Stimulated activated CD4-positive, alpha-beta T cell treated with anti-CD3 and anti-CD28 coated beads, Interleukin-1b, Interleukin-23, amount 100 ng/mL, for 1 hour (primary cell): ENCODE data around the gene METTL1.
A peak's percentile ranks its signal among the peaks of the same experiment; 100 is the strongest.
"Not testable (repeated sequence)": the region's sequence is repeated elsewhere in the genome, so short reads cannot be mapped to it uniquely, and the experiment has no call there.

Experiments
- DNase-seq, 2 donors: peaks; one replicate each; pipeline ENCODE4 v3.0.0-alpha.2; 2020; ENCODE audit warnings: low read depth in 2 of 2

METTL1 gene

DNA sequence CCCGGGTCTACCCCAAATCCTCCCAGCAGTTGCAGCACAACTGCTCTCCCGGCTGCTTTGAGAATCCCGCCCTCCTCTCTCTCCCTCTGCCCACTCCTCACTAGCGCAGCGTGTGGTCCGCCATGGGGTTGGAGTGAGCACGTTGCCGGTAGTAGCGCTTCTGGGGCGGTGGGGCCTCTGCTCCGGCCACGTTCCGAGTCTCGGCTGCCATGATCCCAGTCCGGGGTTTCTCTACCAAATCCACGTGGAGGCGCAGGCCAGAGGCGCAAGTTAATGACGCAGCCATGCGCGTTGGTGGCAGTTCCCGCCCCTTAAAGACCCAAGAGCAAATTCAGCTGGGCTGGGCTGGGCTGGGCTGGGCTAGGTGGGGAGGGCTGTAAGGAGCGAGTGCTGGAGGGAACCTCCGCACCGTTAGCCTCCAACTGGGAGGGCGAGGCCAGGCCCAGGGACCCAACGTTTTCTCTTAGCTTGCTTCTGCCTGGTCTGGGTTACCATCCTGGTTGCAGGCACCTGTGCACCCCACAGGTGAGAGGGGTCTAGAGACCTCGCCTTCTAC lies at the start of gene METTL1:
Gene METTL1, minus strand, starts transcription at position 233 of the 556 bp plus-strand sequence. Its CDS starts 22 bp downstream, at position 211.
- peak; percentile 60 to 84 for DNase-seq

DNA sequence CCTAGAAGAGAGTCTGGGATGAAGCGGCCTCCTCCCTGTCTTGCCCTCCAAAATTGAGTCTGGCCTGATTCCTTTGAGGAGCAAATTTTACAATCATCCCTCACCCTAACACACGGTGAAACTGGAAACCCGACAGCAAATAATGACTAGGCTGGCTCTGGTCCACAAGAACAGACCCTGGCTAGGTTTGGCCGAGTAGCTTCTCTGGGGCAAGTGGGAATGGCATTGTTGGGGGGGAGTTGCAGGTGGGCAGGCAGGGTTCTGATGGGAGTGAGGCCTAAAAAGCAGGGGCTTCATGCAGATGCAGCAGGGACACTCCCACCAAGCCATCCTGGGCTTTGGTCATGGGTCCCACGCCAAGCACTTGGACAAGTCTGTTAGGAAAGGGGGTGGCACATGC lies 49.1 kb upstream of the METTL1 start:
- DNase-seq = not testable (repeated sequence)

DNA sequence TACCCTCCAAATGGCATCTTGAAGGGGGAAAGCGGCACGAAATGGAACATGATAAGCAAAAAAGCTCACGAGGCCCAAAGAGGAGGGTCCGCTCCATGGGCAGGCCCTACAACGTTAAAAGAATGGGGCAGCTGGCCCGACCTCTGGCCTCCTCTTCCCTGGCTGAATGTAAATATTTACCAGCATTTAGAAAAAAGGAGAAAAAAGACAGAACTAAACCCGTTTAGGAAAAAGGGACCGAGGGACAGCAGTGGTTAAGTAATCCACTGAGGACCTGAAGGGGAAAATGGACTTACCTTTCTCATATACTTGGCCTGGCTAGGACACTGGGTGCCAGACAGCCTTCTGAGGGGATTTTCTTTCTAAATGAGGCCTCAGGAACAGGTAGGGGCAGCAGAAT lies 48.2 kb upstream of the METTL1 start:
- not testable (repeated sequence) for DNase-seq

DNA sequence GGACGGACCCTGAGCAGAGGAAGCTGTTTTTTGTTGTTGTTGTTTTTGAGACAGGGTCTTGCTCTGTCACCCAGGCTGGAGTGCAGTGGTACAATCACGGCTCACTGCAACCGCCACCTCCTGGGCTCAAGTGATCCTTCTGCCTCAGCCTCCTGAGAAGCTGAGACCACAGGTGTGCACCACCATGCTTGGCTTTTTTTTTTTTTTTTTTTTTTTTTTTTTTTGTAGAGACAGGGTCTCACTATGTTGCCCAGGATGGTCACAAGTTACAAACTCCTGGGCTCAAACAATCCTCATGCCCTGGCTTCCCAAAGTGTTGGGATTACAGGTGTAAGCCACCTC lies 46.1 kb upstream of the METTL1 start:
- DNase-seq = not testable (repeated sequence)

DNA sequence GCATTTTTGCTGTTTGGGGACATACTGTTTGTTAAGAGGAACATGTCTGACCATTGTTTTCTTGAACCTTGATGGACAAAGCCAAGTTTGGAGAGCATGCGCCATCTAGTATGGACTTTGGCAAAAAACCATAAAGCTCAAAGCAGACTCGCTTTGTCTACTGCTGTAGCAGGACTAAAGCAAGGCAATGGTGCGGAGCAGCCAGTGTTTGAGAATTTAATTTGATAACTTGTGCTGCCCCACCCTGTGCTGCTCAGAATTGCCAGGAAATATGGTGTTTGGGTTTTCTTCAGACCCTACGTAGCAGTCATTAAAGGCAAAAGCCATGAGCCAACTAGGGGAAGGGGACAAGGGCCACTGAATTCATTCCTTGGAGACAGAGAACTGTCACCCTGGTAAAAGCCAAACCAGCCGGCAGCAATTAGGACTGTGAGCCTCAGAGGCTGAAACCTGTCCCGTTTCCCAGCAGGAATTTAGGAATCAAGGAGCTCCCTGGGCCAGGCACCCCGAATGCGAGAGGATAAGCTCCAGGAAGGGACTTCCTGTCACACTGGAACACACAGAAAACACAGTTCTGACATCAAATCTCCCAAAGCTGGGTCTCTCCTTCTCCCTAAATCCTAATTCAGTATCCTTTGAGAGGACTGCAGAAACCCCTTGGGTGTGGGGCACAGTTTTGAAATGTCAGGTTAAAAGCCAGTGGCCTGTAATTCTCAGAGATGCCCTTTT lies 45.5 kb upstream of the METTL1 start:
- no peak for DNase-seq

DNA sequence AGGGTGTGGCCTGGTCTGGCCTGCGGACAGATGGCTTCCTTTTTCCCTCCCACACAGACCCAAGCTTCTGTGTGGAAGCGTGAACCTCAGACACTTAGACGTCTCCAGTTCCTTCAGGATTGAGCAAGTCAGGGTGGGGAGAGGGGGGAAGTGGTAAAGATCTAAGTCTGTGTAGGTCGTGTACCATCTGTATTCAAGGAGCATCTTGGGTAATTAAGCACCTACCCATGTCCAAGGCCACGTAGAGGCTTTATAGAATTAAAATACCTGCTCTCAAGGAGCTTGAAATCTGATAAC lies 44.9 kb upstream of the METTL1 start:
- no peak for DNase-seq

DNA sequence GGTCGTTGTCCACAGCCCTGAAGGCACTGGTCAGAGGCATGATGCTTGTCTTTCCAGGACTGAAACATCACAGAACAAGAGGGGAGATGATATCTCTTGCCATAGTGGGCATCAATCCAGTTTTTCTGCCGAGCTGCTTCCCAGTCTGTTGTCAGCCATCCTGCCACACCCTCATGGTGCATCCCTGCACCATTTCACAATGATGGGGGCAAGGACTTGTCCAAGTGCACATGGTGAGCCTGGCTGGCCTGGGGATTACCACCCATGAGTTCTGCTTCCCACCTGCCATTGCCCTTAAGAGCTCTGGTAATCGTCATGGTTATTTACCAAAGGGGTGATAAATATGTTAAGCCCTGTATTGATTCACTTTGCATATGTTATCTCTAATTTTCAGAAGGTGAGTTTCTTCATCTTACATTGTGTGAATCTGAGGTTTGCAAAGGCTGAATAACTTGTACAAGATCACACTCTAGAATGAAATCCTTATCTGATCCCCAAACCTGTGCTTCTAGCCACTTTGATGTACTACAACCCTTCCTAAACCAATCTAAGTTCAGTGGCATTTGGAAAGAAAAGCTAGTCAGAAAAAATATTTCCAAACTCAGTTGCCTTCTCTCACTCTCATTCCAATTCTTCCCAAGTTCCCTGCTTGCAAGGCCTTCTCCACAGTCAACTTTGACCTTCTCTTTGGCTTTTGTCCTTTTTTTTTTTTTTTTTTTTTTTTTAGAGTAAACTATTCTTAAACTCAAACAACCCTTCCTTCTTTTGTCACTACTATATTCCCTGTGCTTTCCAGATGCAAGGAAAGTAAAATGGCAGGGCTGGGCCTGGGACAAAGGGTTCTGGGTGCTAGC lies 44.3 kb upstream of the METTL1 start:
- DNase-seq = no peak

DNA sequence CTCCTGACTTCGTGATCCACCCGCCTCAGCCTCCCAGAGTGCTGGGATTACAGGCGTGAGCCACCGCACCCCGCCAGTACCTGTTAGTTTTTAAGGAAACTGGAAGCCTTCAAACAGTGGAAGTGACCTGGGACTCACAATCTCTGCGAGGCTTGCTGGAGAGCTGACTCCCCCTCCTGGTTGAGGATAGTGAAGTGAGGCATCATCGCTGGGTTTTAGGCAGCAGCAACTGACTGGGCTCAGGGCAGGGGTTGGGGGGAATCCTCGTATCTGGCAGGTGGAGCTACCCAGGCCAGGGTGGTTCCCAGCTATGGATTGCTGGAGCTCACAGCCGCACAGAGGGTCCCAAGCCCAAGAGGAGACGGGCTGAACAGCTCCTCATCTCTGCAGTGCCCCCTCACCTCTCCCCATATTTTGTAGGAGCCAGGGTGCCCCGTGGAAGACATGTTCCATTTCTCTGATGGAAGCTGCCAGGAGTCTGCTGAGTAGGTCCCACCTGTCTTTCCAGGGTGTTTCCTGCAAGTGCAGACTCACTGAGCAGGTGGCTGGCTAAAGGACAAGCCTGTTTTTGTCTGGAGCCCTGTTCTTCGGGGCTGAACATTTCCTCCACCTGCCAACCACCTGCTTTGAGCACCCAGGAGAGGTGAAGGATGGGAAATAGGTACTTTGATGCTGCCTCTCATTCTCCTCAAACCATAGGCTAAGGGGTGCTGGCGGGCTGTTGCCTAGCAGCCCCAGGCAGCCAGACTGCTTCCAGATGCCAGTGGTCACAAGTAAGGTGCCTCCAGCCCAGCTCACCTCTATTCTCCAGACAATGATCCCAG lies 43.5 kb upstream of the METTL1 start:
- no peak for DNase-seq

DNA sequence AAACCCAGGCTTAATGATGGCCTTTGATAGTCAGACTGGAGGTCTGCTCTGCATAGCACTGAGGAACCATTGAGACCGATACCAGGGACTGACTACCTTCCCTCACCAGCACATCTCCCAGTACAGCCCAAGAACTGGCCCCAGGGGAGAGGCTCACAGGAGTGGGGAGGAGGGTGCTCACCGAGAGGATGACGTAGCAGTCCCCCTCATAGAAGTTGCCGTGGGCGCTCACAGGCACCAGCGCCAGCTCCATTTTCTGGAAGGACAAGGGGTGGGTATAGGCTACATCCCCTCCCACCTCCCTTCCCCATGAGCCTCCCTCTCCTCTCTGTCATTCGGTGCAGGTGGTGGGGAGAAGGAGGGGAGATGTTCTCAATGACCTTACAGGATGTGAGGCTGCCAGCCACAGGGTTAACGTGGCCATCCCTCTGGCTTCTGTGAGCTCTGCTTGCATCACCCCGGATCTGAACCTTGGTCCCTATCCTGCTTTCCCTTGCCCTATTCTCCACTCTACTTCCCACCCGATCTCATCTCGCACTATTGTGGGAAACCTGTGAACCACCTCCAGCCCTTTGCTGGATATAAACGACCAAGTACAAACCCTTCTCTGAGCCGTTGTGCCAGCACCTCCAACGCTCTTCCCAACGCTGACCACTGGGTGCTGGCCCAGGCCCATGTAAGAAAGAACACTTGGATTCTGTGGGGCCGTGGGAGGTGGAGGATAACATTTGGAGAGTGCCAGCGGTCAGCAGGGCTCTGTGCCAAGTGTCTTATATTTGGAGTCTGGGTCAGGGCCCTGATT lies 42.3 kb upstream of the METTL1 start:
- DNase-seq = no peak

DNA sequence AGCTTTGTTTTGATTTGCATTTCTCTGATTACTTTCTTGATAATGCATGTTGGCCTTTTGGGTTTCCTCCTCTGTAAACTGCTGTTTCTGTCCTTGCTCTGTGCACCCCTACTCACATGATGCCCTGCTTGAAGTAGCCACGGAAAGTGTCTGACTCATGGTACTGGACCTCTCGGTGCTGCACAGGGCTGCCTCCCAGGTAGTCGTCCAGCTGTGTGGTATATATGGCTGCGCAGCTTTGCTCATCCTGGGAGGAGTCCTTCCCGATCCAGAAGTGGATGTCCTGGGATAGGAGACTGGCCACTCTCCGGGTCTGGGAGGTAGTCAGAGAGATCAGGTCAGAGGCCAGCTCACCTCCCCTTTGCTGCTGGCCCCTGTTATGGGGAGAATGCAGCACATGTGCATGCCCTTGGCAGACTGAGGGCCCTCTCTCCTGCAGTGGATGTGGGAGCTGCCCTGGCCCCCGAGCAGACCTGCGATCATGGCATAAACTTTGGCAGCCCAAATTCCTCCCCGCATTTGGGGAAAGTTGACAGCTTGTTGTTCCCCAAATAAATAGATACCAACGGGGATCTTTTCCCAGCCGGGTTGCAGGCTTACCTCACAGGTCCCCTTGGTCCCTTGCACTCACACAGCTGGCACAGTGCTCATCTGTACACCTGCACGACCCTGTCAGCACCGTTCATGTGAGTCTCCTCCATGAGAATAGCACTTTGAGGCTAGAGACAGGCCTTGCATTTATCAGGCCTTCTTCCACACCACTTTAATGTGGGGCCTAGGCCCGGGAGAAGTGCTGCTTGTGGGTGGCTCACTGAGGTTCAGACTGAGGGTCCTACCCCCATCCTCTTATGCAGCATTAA lies 41.4 kb upstream of the METTL1 start:
- no peak for DNase-seq

DNA sequence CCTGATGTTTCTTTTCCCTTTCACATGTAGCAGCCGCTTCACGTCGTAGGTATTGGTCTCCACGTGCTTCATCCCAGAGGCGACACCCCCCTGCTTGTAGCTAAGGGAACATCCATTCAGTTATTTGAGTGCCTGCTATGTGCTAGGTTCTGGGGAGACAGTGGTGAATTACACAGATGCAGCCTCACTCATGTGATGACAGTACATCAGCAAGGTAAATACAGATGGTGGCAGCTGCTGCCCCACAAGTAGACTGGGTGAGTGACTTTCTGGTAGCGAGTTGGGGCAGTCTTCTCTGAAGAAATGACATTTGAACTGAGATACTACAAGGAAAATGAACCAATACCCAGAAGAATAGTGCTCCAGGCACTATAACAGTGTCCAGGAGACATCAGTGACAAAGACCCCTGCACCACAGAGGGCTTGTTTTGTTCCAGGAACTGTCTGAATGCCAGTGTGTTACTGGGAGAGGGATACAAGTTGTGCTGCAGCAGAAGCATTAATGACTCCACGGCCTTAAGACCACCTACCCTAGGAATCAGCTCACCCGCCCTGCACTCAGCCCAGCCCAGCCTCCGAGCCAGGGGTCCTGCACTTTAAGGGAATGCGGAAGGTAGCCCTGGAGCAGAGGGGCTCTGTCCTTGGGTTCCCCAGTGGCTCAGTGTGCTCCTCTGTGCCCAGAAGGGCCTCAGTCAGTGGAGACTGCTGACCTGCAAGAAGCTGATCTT lies 39.3 kb upstream of the METTL1 start:
- DNase-seq = no peak

DNA sequence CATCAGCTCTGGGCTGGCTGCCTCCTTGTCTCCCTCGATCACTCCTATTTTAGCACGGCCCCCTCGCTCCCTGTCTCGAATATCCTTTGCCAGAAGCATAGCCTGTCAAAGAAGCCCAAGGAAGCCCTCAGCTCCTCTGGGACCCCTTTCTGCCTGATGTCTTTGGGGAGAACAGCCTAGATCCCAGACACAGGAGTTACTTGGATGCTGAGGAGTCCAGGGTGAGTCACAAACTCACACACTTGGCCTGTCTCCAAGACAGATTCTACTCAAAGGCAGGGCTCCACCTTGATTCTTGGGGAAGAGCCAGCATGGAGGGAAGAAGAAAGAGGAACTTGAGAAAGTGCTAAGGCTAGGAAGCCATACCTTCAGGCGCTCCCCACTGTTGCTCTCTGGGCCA lies 38.5 kb upstream of the METTL1 start:
- no peak for DNase-seq

DNA sequence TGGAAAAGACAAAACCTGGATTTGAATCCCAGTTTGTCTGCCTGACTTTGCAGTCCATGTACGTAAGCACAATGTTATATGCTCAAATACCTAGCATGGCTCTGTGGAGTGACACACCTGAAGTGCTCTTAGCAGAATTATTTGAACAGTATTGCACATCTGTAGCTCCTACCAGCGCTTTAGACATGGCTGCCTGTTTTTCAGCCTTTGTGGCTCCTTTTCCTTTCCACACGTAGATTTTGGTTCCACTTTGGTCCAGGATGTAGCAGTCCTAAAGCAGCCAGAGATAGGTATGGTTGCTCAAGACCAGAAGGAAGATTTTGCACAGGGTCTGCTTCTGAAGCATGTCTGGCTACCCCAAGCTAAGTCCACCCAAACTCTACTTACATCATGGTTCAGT lies 37.5 kb upstream of the METTL1 start:
- DNase-seq = no peak

DNA sequence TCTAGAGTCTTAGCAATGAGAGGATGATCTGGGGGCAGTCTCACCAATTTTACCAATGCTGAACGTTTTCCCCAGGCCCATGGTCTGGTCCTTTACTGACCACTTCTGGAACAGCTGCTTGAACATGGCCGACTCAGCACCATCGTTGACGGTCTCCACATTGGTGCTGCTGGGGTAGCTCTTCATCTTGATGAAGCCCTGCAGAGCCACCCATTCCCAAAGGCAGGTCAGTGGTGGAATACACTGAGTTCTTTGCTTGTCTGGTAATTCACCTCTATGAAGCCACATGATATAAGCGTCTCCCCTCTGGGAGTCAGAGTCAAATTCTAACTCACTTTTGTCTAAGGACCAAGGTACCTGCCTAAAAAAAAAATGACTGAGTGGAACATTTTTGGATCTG lies 36.4 kb upstream of the METTL1 start:
- DNase-seq = no peak

DNA sequence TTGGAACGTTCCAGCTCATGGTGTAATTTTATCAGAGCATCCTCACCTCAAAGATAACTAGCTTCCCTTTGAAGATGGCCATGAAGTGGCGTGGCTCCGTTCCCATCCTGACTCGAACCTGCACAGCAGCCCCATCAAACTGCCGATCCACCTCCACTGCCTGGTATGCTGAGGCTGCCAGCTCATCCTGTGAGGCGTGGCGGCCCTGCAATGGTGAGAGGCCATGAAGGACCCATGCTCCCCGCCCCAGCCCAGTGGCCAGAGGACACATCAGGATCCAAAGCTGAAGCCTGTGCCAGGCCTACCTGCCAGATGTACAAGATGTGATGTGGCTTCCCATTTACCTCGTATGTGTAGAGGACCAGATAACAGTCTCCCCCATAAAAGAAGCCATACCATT lies 35.4 kb upstream of the METTL1 start:
- DNase-seq = no peak

DNA sequence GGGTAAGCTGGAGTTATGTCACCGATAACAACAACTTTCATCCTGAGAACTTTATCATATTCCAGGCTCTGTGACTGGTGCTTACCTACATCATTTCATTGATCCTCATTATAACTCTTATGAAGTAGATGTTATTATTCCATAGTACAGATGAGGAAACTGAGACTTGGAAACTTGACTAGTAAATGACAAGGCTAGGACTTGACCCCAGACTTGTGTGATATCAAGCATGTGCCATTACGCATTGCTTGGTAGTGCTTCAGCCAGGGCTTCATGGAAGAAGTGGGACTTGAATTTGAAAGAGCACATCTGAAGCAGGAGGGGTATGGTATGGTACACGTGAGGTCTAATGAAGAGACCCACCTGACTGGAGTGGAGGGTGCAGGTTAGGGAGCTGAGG lies 34.8 kb upstream of the METTL1 start:
- DNase-seq = no peak

DNA sequence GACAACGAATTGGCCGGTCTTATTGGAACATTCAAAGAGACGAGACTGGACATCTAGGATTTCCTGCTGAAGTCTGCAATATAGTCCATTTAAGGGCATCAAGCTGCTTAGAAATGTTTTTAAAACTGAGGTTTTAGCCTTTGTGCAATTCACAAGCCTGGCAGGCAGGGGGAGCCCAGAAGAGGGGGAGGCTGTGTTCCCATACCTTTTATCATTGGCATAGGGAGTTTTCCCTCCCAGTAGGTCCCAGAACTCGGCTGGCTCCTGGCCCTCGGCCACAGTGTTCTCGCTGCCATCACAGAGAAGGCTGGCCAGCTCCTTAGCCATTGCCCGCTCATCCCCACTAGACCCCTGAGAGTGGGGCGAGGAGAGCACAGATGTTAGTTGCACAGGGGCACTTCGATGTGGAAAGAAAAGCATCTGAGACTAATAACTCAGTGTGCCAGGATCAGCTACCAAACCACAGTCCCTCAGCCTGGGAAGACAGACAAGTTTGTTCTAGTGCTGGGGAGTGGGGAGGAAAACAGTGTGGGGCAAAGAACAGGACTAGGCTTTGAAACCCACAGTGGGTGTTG lies 31.5 kb upstream of the METTL1 start:
- DNase-seq = peak in 1 of 2 donors; percentile 6

DNA sequence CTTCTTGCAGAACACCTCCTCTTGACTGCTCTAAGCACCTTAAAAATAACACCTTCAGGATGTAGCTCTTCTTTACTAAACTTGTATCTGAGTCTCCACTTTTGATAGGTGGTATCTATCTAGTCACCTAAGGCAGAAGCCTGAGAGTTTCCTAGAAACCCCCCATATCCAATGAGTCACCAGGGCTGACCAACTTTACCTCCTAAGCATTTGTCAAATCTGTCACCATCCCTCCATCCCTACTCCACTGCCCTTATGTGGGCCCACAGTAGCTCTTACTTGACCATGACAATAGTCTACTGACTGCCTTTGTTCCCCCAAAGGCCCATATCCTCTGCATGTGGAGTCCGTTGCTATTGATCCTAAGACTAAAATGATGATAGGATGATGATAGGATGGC lies 30.7 kb upstream of the METTL1 start:
- no peak for DNase-seq

DNA sequence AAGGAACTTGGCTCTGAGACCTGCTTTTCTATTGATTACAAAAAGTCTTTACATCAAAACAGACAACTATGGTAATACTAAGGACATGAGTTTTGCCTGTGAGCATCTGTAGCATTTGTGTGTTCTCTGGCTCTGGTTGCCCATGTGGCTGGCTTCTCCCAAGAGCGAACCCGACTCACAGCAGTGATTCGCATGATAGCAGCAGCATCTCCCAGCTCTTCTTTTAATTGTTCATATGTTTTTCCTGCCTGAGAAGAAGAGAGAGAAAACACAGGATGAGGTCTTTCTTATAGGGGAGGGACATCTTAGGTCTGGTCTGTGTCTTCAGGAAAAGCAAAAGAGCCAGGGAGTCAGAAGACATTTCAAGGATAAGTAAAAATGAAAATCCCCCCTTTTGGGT lies 29.1 kb upstream of the METTL1 start:
- no peak for DNase-seq
